ENCODE data around the gene HELZ2.
"Not testable (repeated sequence)": the region's sequence is repeated elsewhere in the genome, so short reads cannot be mapped to it uniquely, and the experiment has no call there.

Gene HELZ2

GRCh38 chr20:63578224-63579016 is 4.4 kb upstream of the HELZ2 start:
- DNase-seq = no peak

DNA sequence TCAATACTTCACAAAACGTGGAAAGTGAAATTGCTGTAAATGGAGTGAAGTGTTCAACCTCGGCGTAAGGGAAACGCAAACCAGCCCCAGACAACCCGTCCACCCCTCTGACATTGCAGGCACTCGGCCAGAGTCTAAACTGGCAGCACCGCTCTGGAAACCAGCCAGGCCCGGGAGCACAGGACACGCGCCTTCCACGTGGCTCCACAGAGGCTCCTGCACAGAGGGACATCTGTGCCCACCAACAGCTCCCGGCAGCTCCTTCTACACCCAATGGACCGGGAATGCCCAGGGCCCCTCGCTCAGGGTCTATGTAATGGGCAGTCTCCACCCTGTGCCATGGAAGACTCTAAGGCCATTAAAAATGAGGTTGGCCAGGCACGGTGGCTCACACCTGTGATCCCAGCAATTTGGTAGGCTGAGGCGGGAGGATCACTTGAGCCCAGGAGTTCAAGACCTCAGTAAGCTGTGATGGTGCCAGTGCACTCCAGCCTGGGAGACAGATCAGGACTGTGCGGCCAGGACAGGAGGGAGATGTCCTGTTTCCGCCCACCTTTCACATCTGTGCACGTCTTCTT is 3.4 kb upstream of the HELZ2 start:
- no peak for DNase-seq

GRCh38 chr20:63576311-63576710 is 2.3 kb upstream of the HELZ2 start:
- no peak for DNase-seq

DNA sequence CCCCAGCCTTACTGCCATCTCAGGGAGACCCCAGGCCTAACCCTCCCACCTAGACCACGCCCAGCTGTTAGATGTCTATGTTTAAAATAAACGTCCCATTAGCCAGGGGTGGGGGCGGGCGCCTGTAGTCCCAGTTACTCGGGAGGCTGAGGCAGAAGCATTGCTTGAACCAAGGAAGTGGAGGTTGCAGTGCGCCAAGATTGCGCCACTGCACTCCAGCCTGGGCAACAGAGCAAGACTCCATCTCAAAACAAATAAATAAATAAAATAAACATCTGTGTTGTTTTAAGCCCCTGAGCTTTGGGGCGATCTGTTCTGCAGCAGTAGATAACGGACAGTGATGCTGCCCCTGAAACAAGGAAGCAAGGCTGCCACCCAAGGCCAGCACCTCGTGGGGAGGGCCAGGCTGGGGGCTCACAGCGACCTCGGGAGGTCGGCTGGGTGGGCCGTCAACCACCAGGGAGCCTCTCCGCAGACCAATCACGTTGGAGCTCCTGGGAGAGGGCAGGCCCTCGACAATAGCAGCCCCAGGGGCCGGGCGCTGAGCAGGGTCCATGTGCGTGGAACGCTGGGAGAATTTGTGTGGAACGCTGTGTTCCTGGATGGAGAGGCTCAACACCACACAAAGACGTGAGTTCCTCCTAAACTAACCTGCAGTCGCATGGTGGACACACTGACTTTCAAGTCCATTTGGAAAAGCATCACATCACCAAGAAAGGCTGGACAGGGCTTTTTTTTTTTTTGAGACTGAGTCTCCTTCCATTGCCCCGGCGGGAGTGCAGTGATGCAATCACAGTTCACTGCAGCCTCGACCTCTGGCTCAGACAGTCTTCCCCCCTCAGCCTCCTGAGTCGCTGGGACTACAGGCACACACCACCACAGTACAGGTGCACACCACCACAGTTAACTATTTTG is 1.0 kb upstream of the HELZ2 start:
- peak; percentile 57 for DNase-seq

DNA sequence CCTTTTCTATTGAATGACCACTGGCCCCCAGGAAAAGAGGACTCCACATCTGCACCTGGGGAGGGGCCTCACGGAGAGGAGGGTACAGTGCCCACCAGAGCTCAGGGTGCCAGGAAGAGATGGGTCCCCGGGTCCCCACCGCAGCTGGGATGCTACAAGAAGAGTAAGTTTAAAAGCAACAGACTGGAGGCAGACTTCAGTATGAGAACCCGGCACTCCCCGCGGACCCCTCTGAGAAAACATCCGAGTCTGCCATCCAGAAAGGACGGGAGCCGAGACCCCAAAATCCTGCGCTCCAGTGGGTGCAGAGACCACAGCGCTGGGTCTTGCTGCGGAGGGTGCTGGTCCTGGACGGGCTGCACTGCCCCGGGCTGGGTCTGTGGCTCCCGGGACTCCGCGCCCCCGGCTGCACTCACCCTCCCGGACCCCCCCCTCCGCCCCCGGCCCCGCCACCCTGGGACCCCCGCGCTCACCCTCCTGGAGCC is 350 bp downstream of the HELZ2 start:
- DNase-seq = no peak

- no peak for DNase-seq
These were observed 1.0 kb downstream of the HELZ2 start for GRCh38 chr20:63572788-63573646.

GRCh38 chr20:63572071-63572787 is 1.8 kb downstream of the HELZ2 start:
- no peak for DNase-seq

DNA sequence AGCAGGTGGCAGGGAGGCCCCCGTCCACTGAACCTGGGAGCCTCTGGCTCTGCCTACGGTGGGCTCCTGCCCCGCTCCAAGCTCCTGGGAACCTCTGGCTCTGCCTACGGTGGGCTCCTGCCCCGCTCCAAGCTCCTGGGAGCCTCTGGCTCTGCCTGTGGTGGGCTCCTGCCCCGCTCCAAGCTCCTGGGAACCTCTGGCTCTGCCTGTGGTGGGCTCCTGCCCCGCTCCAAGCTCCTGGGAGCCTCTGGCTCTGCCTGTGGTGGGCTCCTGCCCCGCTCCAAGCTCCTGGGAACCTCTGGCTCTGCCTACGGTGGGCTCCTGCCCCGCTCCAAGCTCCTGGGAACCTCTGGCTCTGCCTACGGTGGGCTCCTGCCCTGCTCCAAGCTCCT is 3.0 kb downstream of the HELZ2 start:
- not testable (repeated sequence) for DNase-seq

- no peak for DNase-seq
These were observed 3.6 kb downstream of the HELZ2 start for GRCh38 chr20:63570281-63571086.

GRCh38 chr20:63568986-63569949 is 4.8 kb downstream of the HELZ2 start:
- DNase-seq = no peak

GRCh38 chr20:63568170-63568981 is 5.7 kb downstream of the HELZ2 start:
- DNase-seq = no peak

- DNase-seq = no peak
These were observed 6.5 kb downstream of the HELZ2 start for GRCh38 chr20:63567386-63568169.

DNA sequence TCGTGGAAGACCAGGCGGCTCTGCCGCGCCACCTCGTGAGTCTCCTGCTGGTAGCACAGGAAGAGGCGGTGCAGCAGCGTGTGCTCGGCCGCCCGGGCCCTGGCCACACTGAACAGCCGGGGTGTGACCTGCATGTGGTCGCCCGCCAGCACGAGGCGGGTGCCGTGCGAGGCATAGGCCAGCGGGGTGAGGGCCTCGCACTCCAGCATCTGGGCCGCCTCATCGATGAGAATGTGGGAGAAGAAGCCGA is 7.0 kb downstream of the HELZ2 start:
- no peak for DNase-seq

- DNase-seq = no peak
These were observed 7.5 kb downstream of the HELZ2 start for GRCh38 chr20:63566395-63567135.

GRCh38 chr20:63565699-63566335 is 8.2 kb downstream of the HELZ2 start:
- DNase-seq = no peak

GRCh38 chr20:63565021-63565698 is 8.9 kb downstream of the HELZ2 start:
- DNase-seq = no peak

Measured in EL (cell line).